Stimulated activated CD4-positive, alpha-beta T cell treated with anti-CD3 and anti-CD28 coated beads, Interleukin-4, amount 100 ng/mL, for 24 hours (primary cell): Measurements from ENCODE around the gene GRIA4.
"Not testable (repeated sequence)": the region's sequence is repeated elsewhere in the genome, so short reads cannot be mapped to it uniquely, and the experiment has no call there.

Source experiments
- DNase-seq: peaks from one replicate; pipeline ENCODE4 v3.0.0-alpha.2; 2020

The GRIA4 gene

DNA sequence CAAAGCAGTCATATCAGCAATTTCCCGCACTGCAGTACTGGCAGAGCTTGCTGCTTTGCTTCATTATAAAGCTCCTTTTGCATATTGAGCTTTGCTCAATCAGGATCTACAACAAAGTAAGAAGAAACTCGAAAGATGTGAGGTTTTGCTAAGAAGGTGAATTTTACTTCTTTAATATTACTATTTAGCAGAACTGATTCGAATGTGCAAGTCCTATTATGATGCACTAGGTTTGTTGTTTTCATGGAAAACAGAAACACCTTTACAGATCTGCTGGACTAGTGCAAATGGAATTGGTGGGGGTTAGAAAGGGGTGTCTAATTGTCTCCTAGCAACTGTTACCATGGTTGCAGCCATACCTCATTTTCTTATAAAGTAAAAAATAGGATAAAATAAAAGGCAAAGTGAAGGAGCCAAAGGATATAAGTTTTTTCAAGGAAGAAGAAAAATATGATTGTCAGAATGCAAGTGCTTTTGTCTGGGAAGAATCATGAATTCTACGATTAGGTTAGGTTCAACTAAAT, 259.0 kb downstream of the GRIA4 start:
- DNase-seq: no peak

GRCh38 chr11:105870516-105871113, 260.7 kb downstream of the GRIA4 start:
- DNase-seq: no peak

- DNase-seq: no peak
Measured at GRCh38 chr11:105878510-105878909, 268.6 kb downstream of the GRIA4 start.

DNA sequence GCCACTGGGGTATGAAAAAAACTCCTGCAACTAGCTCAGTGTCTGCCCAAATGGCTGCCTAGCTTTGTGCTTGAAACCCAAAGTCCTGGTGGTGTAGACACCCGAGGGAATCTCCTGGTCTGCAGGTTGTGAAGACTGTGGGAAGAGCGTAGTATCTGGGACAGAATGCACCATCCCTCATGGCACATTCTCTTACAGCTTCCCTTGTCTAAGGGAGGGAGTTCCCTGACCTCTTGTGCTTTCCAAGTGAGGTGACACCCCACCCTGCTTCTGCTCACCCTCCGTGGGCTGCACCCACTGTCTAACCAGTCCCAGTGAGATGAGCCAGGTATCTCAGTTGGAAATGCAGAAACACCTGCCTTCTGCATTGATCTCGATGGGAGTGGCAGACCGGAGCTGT, 269.1 kb downstream of the GRIA4 start:
- DNase-seq: not testable (repeated sequence)

DNA sequence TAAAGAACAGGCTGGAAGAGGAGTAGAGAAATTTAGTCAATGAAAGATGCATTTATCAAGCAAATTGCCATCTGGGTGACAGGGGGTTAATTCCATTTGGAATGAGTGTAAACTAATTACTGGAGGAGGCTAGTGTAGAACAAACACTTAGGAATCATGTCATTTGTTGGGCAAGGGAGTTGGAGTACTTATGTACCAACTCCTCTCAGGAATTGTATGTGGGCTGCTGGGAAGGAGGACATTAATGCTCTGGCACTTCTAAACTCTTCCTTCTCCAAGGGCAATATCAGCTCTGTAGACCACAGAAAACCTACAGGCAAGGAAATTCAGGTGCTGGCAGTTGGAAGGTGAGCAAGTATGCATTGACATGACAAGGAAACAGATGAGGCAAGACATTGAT, 271.2 kb downstream of the GRIA4 start:
- no peak for DNase-seq

- no peak for DNase-seq
Measured at GRCh38 chr11:105884436-105884835, 274.6 kb downstream of the GRIA4 start.

DNA sequence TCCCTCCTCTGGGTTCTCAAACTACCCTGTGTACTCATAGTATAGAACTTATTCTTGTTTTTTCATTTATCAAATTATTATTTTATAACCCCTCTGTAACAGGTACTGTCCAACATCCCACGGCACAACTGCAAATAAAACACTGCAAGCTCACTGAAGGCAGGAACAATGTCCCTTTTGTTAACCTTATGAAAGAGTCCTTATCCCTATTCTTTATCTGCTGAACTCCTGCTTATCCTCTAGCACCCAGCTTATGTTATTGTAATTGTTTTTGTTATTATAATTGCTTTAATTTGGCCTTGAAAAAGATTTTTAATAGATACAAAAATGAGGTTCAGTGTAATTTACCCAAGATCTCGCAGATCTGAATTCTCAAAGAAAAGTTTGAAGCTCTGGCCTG, 281.8 kb downstream of the GRIA4 start:
- DNase-seq: no peak

DNA sequence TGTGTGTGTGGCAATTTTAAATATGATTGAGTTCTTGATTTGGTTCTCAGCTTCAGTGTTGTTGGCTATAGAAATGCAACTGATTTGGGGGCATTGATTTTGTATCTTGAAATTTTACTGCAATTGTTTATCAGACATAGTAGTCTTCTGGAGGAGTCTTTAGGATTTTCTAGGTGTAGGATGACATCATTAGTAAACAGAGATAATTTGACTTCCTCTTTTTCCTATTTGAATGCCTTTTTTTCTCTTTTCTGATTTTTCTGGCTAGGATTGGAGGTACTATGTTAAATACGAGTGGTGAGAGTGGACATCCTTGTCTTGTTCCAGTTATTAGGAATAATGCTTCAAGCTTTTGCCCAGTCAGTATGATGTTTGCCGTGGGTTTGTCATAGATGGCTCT, 287.3 kb downstream of the GRIA4 start:
- no peak for DNase-seq

- no peak for DNase-seq
Measured at GRCh38 chr11:105899772-105900171, 289.9 kb downstream of the GRIA4 start.

DNA sequence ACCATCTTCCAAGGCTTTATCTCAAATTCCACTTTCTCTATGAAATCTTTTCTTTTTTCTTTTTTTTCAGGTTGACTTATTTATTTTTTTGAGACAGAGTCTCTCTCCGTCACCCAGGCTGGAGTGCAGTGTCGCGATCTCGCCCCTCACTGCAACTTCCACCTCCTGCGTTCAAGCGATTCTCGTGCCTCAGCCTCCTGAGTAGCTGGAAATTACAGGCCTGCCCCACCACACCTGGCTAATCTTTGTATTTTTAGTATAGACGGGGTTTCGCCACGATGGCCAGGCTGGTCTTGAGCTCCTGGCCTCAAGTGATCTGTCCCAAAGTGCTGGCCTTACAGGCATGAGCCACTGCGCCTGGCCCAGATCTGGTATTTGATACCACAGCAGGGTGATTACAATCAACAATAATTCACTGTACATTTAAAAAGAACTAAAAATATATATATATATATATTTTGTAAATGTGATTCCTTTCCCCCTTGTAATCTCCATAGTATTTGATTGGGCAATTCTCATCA, 290.7 kb downstream of the GRIA4 start:
- DNase-seq: no peak

DNA sequence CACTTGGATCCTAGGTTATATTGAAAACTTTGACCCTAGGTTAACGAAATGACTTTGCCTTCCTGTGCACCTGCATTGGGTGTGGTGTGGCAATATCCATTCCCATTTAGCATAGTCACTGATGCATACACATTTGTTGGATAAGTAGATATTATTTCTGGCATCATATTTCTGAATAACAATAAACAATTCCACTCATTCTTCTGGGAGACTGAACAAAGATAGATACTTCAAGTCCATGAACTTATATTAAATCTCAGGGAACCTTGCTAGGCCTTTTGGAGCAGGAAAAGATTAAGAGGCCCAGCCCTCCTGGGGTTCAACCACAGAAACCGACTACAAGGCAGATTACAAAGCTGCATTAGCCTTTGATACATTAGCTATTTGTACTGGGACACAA, 293.2 kb downstream of the GRIA4 start:
- no peak for DNase-seq

- no peak for DNase-seq
Measured at GRCh38 chr11:105906517-105906916, 296.6 kb downstream of the GRIA4 start.

DNA sequence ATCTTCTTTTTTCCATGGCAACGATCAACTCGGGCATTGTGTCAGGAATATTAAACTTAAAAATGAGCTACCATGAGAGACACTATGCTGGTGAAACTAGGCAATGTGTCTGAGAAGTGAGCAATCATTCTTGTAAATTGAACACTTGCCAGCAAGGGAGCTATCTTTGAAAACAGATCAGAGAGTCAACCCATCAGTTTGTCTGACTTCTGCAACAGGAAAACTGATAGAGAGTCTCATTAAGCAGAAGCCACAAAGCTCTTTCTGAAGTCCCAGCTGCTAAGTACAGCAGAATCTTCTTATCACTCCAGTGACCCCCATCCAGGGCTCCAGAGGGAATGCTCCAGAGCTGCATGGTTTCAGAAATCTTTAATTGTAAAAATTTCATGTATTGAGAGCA, 297.4 kb downstream of the GRIA4 start:
- no peak for DNase-seq

- no peak for DNase-seq
Measured at GRCh38 chr11:105910095-105910715, 300.3 kb downstream of the GRIA4 start.

GRCh38 chr11:105911454-105911853, 301.6 kb downstream of the GRIA4 start:
- no peak for DNase-seq

DNA sequence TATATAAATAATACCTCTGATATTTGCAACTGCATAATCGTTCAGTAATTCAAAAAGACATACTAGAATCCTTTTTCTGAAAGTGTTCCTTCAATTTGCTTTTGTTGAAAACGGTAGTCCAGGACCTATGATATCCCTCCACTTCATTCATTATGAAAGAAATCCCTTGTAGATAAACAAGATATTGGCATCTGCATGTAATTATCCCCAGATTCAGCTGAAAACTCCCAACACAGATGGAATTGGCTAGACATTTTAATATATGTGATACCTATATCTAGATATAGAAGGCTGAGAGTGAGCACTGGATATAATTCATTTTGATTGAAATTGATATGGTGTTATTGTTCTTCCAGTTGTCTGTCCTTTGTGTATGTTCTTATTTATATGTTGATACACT, 302.8 kb downstream of the GRIA4 start:
- DNase-seq: no peak

GRCh38 chr11:105915021-105915420, 305.1 kb downstream of the GRIA4 start:
- no peak for DNase-seq

DNA sequence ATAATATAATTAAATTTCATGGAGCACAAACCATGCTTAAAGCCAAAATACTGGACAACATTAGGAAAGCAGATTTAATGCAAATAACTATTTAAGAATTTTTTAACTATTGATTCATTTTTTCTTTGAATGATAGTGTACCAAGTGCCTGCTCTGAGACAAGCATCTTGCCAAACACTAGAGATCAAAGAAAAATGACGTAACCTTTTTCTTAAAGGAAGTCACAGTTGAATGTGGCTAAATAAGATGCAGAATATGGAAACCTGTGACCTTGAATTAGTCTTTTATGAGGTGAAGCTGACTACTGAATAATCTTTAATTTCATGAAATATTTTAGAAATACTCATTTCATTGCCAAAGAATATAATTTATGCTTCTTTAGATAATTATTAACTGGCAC, 308.2 kb downstream of the GRIA4 start:
- no peak for DNase-seq

- DNase-seq: no peak
Measured at GRCh38 chr11:105918600-105918999, 308.7 kb downstream of the GRIA4 start.

GRCh38 chr11:105923252-105923651, 313.4 kb downstream of the GRIA4 start:
- no peak for DNase-seq

- no peak for DNase-seq
Measured at GRCh38 chr11:105923807-105924206, 313.9 kb downstream of the GRIA4 start.

- no peak for DNase-seq
Measured at GRCh38 chr11:105929084-105929955, 319.4 kb downstream of the GRIA4 start.

DNA sequence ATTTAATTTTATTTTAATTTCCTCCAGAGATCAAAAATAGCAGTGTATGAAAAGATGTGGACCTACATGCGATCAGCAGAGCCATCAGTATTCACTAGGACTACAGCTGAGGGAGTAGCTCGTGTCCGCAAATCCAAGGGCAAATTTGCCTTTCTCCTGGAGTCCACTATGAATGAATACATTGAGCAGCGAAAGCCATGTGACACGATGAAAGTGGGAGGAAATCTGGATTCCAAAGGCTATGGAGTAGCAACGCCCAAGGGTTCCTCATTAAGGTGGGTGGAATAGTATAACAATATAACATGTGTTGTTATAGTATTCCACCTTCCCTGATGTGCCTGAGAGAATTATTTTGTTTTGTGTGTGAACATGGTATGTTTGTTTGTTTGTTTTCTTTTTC, 323.8 kb downstream of the GRIA4 start:
- DNase-seq: no peak

DNA sequence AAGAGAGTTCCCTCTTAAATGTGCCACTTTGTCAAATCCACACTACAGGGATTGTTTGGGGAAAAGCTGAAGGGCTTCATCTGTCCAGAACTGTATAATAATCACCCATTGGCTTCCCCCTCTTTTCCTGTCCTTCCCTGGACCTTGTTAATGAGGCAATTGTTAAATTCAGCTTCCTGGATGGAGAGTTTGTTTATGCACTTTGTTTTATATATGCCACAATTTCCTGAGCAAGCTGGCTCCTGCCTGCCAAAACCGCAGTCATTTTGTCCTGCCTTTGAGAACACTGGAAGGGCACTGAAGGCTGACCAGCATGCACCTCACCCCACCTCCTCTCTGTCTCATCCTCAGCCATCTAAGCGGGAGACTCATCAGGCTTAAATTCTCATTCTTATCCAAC, 325.9 kb downstream of the GRIA4 start:
- no peak for DNase-seq
